Measurements from ENCODE around the gene MED31. TPM values are rescaled to one million over a fixed set of nuclear protein-coding genes. Genes with fewer than 3 reads are reported as not detected.
"Not testable (repeated sequence)": the region's sequence is repeated elsewhere in the genome, so short reads cannot be mapped to it uniquely, and the experiment has no call there.

MED31 gene
- 17.6 and 19.1 TPM in 2 replicates for total RNA-seq

DNA sequence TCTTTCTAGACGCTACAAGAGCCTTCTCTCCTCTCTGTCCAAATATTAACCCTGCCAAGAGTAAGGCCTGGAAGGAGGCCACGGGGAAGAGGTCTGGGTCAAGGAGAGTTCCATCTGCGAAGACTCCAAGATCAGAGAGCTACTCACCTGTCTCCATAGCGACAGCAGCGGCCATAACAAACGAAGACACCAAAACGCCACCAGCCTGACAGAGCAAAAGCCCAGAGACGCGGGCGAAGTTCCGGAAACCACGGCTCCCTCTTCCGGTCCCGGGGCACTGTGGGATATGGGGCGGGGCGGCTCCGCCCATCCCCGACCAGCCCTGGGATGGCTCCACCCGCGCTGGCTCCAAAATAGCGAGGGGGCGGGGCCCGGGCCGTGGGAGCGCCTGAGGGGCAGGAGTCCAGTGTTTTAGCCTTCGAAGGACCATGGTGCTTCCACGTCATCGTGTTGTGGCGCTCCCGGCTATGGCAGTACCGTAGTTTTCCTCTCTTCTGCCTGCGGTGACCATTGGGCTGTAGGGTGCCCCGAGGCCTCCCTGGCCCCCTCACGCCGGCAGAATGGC is at the start of gene MED31, which contains the start of gene C17orf100:
MED31 (minus strand) TSS at position 252 of the 565 bp plus-strand sequence; CDS start at position 175, 77 bp downstream.
C17orf100 (plus strand) TSS at position 409 of the 565 bp plus-strand sequence; CDS start at position 561, 152 bp downstream.
- DNase-seq (ENCODE audit: low read depth, low spot score): peak; percentile 52

GRCh38 chr17:6700948-6701307 is 49.5 kb upstream of the MED31 start:
- no peak for DNase-seq (ENCODE audit: low read depth, low spot score)

DNA sequence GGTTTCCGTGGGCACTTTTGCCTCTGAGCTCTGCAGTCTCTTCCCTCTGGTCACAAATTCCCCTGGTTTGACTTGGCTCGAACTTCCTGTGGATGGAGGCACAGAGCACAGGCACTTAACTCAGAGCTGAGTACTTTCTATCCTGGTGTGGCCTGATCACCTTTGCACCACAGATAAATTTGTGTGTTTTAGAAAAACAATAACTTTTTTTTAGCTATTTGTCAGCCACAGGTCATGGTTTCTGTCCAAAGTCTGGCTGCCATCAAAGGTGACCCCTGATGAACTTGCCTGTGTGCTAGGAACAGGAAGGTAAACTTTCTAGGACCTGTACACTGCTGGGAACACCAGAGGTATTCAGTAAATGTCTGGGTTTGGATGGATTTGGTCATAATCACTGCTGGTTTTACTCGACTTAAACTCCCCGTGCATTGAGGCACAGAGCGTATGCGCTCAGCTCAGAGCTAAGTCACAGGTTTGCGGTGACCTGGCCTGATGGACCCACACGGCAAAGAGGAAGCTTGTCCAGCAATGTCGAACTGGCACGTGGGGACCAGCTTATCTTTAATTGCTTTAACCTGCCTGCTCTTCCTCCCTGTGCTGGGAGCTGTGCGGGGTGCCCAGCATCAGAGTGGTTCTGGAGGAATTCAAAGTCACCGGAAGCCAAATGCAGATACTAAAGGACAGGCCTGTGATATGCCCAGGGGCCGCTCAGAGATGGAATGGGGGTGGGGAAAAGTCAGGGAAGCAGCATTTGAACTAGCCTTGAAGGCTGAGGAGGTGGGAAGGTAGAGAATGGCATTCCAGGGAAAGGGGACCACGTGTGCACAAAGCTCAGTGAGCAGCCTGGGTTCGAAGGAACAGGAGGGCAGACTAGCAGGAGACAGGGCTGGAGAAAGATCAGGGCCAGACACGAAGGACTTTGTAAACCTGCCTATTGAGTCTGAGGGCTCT is 48.9 kb upstream of the MED31 start:
- DNase-seq (ENCODE audit: low read depth, low spot score): no peak

DNA sequence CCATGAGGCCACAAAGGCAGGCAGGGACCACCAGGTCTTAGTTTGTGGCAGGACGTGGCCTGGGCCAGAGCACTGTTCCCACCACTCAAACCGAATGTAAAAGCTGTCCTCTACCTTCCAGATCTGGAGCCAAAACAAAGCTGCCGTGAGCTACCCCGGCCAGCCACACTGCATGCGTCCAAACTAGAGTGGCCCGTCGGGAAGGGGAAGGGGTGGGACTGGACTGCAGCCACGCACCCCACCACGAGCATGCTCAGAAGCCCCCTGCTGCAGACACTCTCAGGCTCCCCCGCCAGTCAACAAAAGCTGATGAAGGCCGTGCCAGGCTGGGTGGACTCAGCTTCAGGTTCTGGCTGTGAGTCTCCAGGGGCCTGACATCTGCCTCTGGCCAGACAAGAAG is 46.6 kb upstream of the MED31 start:
- no peak for DNase-seq (ENCODE audit: low read depth, low spot score)

- DNase-seq (ENCODE audit: low read depth, low spot score): no peak
Measured at GRCh38 chr17:6696906-6697305, 45.5 kb upstream of the MED31 start.

GRCh38 chr17:6695565-6695964 is 44.2 kb upstream of the MED31 start:
- no peak for DNase-seq (ENCODE audit: low read depth, low spot score)

GRCh38 chr17:6695051-6695450 is 43.6 kb upstream of the MED31 start:
- DNase-seq (ENCODE audit: low read depth, low spot score): no peak

DNA sequence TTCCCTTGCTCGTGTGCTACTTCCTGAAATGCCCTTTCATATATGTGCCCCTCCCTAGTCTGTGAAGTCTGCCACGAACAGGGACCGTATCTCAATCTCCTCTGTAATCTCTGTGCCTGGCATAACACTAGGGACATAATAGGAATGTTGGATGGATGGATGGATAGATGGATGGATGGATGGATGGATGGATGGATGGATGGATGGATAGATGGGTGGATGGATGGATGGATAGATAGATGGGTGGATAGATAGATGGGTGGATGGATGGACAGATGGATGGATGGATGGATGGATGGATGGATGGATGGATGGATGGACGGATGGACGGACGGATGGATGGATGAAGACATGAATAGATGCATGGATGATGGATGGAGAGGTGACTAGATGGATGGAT is 40.6 kb upstream of the MED31 start:
- not testable (repeated sequence) for DNase-seq (ENCODE audit: low read depth, low spot score)

DNA sequence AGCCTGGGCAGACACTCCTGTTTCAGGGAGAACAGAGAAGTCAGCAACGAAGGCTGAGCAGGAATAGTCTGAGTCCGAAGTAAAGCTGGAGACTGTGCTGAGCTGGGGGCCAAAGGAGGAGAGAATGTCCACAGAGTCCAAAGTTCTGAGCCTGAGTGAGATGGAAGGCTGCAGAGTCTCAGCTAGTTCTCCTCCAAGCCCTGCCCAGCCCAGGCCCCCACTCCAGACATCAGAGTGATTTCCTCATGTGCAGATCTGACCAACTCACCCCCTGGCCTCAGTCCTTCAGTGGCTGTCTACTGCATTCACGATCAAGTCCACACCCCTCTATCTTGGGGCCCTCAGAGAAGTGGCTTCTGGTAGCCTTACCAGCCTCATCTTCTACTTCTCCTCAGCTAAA is 40.1 kb upstream of the MED31 start:
- no peak for DNase-seq (ENCODE audit: low read depth, low spot score)

GRCh38 chr17:6690641-6691040 is 39.2 kb upstream of the MED31 start:
- DNase-seq (ENCODE audit: low read depth, low spot score): no peak

GRCh38 chr17:6688944-6689343 is 37.5 kb upstream of the MED31 start:
- no peak for DNase-seq (ENCODE audit: low read depth, low spot score)

DNA sequence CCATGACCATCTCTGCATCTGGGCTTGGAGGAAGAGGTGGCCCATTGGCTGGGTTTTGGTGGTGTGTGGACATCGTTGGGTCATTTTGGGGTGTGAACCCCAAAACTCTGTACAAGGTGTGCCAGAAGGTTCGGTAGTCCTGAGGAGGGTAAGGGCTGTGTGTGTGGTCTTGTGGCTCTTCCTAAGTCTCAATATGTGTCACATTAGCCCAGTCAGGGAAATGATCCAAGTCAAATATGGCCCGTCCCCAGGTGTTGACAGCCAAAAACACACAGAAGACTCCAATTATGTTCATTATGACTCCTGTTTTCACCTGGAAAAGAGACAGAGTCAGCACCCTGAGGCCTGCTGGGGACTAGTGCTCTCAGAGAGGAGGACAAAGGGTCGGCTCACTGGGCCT is 34.6 kb upstream of the MED31 start:
- DNase-seq (ENCODE audit: low read depth, low spot score): no peak

DNA sequence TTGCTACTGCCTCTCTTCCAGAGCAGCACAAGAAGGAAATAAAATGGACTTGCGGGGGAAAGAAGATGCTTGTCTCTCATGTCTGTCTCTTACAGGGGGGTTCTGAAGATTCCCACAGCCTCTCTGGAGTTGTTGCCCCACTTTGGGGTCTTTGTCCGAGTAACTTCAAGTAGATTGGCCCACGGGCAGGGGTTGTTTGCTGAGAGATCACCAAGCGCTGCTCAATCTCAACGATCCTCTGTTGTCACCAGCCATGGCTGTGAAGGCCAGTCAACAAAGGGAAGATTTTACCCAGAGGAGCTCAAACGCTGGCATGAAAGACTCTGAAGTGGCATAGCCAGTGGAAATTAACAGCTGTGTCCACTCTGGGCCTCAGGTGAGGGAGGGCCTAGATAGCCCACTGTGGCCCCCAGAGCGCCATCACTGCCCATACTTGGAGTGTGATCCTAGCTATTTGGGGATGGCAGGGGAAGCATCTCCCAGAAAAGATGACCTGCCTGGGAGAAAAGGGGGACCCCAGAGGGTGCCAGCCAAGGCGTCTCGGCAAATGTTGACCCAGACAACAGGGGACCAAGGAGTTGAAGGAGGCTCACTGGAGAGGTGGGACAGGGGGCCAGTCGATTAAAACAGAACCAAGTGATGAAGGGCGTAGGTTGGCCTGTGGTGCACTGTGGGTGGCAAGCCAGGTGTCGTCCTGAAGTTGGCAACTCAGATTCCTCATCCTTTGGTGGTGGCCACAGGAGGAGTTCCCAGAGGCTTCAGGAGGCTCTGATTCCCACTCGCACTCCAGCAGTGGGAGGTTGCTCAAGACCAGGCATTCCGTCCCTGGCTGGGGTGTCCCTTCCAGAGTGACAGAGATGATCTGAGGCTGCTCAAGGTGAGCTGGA is 33.7 kb upstream of the MED31 start:
- DNase-seq (ENCODE audit: low read depth, low spot score): no peak

GRCh38 chr17:6684460-6684783 is 33.0 kb upstream of the MED31 start:
- DNase-seq (ENCODE audit: low read depth, low spot score): no peak

- no peak for DNase-seq (ENCODE audit: low read depth, low spot score)
Measured at GRCh38 chr17:6683730-6684459, 32.5 kb upstream of the MED31 start.

DNA sequence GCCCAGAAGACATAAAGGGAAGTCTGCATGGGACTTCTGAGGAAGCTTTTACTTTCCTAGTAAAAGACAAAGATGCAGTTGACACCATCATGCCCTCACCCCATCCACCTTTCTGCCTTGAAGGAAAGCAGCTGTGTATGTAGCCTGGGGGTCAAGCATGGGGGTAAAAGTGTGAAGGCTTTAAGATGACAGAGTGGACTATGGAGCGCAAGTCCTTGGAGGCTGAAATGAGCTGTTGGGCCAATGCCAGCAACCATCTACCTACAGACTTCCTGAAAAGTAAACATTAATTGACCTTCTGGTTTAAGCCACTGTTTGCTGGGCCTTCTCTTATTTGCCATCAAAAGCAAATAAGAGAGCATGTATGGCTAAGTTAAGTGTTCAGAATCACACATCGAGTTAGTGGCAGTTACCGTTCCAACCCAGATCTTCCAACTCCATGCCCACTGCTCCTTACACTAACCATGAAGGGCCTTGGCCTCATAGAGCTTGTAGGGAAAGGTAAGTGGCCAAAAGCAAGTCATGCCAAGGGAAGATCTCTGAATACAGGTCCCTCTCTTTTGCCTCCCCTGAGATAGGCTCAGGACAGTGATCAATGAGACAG is 31.8 kb upstream of the MED31 start:
- no peak for DNase-seq (ENCODE audit: low read depth, low spot score)

DNA sequence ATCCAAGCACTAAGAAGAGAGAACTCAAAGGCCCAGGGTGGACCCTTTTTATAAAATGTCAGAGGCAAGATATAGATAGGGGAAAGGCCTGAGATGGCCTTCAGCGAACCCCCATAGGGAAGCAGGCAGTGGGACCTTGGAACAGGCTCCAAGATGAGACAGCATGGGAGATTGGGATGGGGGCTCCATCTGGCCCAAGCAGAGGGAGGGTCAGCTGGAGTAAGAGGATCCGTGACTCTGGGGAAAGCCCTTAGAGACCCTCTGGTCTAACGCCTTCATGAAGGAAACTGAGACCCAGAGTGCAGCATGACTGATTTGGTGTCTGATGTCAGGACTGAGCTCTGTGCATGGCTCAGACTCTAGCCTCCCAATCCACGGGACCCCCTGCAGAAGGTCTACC is 30.9 kb upstream of the MED31 start:
- DNase-seq (ENCODE audit: low read depth, low spot score): no peak

DNA sequence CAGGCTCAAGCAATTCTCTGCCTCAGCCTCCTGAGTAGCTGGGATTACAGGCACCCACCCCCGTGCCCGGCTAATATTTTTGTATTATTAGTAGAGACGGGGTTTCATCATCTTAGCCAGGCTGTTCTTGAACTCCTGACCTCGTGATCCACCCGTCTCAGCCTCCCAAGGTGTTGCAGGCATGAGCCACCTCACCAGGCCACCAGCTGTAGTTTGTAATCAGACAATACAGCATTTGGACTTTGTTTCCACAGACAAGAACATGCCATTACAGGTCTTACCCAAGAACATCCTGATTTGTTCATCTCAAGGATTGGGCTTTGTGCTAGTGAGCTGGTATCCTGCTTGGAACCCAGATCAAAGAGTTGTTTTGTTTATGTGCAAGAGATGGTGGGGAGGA is 30.3 kb upstream of the MED31 start:
- no peak for DNase-seq (ENCODE audit: low read depth, low spot score)

GRCh38 chr17:6681176-6681575 is 29.8 kb upstream of the MED31 start:
- DNase-seq (ENCODE audit: low read depth, low spot score): no peak

GRCh38 chr17:6679241-6679640 is 27.8 kb upstream of the MED31 start:
- DNase-seq (ENCODE audit: low read depth, low spot score): no peak

- DNase-seq (ENCODE audit: low read depth, low spot score): no peak
Measured at GRCh38 chr17:6677946-6678345, 26.5 kb upstream of the MED31 start.
